ENCODE measurements around the gene SLC35D1. TPM values are rescaled to one million over a fixed set of nuclear protein-coding genes. Genes with fewer than 3 reads are reported as not detected.

Gene SLC35D1
- total and polyA plus RNA-seq, 9 of the 15 experiments (the other 6 are each of a cell fraction or from before 2014, with no cell fraction given), result 2.3 to 10.4 (median 6.4) TPM

DNA sequence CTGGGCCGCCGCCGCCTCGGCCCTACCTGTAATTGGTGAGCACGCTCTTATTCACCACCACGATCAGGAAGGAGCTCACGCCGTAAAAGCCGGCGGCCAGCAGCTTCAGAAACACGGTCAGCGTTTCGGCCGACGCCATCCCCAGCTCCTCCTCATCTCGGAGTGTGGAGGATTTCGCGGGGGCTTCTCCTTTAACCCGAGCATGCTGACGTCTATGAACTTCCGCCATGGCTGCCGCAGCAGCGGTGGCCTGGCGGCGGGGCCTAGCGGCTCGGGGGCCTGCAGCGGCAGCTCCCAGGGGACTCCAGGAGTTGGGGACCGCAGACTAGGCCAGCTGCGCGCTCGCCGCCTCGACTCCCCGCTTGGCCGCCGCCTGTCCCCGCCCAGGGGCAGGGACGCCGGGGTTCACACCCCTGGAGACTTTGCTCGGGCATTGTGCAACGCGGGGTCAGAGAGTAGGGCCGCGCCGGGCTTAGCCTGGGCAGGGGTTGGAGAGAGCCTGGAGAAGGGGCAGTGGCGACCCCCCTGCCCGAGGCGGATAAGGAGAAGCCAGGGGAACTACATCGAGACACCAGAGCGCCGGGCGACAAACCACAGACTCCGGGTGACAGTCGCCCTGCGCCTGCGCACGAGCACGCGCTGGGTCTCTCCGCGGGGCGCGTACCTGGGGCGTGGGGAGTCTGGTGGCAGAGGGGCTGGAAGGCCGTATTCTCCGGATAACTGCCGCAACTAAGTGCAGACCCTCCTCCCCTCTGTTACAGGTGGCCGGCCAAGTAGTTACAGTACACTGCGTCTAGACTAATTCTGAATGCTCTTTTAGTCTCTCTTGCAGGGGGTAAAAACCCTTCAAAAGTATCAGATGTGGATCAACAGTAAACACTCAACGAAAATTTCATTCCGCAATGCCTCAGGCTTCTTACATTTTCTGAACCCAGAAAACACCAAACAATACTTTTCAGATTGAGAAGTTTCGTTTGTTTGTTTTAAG, at the start of gene SLC35D1 (continued):
- TF ChIP-seq ZNF830 (CRISPR knock-in tag; IDR thresholded peaks at IDR 0.05), result peak; percentile 71; the same call in 1 of the 2 replicates
- TF ChIP-seq BDP1 (IDR thresholded peaks at IDR 0.05; ENCODE audit: insufficient read depth, insufficient read length), result no peak
- TF ChIP-seq TAF1 (IDR thresholded peaks at IDR 0.05; ENCODE audit: control insufficient read depth, extremely low read depth, insufficient read depth, low read length, severe bottlenecking), result peak; percentile 27
- peak; percentile 63; the same call in 1 of the 2 replicates for TF ChIP-seq GTF2F1 (IDR thresholded peaks at IDR 0.05; ENCODE audit: low read depth, low read length)
- TF ChIP-seq, protein P1, sequence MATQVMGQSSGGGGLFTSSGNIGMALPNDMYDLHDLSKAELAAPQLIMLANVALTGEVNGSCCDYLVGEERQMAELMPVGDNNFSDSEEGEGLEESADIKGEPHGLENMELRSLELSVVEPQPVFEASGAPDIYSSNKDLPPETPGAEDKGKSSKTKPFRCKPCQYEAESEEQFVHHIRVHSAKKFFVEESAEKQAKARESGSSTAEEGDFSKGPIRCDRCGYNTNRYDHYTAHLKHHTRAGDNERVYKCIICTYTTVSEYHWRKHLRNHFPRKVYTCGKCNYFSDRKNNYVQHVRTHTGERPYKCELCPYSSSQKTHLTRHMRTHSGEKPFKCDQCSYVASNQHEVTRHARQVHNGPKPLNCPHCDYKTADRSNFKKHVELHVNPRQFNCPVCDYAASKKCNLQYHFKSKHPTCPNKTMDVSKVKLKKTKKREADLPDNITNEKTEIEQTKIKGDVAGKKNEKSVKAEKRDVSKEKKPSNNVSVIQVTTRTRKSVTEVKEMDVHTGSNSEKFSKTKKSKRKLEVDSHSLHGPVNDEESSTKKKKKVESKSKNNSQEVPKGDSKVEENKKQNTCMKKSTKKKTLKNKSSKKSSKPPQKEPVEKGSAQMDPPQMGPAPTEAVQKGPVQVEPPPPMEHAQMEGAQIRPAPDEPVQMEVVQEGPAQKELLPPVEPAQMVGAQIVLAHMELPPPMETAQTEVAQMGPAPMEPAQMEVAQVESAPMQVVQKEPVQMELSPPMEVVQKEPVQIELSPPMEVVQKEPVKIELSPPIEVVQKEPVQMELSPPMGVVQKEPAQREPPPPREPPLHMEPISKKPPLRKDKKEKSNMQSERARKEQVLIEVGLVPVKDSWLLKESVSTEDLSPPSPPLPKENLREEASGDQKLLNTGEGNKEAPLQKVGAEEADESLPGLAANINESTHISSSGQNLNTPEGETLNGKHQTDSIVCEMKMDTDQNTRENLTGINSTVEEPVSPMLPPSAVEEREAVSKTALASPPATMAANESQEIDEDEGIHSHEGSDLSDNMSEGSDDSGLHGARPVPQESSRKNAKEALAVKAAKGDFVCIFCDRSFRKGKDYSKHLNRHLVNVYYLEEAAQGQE (IDR thresholded peaks at IDR 0.05; ENCODE audit: borderline replicate concordance), result no peak
- TF ChIP-seq, protein P1 (CRISPR knock-in tag; IDR thresholded peaks at IDR 0.05; ENCODE audit: low read depth), result peak; percentile 54; the same call in 1 of the 2 replicates
- TF ChIP-seq SMARCA4 (IDR thresholded peaks at IDR 0.05), result no peak
- TF ChIP-seq MTA2 (IDR thresholded peaks at IDR 0.05; ENCODE audit: low read depth), result no peak
- TF ChIP-seq, protein P2, sequence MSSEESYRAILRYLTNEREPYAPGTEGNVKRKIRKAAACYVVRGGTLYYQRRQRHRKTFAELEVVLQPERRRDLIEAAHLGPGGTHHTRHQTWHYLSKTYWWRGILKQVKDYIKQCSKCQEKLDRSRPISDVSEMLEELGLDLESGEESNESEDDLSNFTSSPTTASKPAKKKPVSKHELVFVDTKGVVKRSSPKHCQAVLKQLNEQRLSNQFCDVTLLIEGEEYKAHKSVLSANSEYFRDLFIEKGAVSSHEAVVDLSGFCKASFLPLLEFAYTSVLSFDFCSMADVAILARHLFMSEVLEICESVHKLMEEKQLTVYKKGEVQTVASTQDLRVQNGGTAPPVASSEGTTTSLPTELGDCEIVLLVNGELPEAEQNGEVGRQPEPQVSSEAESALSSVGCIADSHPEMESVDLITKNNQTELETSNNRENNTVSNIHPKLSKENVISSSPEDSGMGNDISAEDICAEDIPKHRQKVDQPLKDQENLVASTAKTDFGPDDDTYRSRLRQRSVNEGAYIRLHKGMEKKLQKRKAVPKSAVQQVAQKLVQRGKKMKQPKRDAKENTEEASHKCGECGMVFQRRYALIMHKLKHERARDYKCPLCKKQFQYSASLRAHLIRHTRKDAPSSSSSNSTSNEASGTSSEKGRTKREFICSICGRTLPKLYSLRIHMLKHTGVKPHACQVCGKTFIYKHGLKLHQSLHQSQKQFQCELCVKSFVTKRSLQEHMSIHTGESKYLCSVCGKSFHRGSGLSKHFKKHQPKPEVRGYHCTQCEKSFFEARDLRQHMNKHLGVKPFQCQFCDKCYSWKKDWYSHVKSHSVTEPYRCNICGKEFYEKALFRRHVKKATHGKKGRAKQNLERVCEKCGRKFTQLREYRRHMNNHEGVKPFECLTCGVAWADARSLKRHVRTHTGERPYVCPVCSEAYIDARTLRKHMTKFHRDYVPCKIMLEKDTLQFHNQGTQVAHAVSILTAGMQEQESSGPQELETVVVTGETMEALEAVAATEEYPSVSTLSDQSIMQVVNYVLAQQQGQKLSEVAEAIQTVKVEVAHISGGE (CRISPR knock-in tag; IDR thresholded peaks at IDR 0.05), result peak in 1 of 3 experiments; percentile 56; a peak in 1 of 6 replicates
- no peak for TF ChIP-seq ZNF253 (CRISPR knock-in tag; conservative IDR thresholded peaks at IDR 0.05)
